COLO829 (cell line): ENCODE results near the gene DNAJB5.

ENCODE experiments used
- DNase-seq: peaks from one replicate; pipeline ENCODE4 v3.0.0; 2012; ENCODE audit warnings: low spot score

DNAJB5 gene

GRCh38 chr9:34984049-34984448, 5.5 kb upstream of the DNAJB5 start:
- DNase-seq, result no peak

- DNase-seq, result peak; percentile 45
Measured at GRCh38 chr9:34985311-34985899, 4.1 kb upstream of the DNAJB5 start.

DNA sequence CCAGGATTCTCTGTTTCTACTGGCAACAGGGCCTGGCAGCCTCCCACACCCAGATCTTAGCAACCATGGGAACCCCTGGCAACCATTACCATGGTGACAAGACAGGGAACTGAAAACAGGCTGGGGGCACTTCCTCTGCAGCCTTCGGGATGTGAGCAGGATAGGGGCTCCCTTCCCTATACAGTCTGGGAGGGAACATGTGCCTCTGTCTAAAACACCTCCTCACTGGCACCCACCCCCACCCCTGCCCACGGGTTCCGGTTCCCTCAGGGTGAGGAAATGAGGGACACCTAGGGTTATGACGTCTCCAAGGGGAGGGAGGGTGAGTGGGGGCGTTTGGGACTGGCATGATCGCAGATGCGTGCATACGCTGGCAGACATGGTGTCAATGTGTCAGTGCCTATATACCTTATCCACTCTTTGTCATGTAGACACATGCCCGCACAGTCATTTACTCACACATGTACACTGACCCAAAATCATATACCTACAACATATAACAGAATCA, 3.0 kb upstream of the DNAJB5 start:
- no peak for DNase-seq

- DNase-seq, result no peak
Measured at GRCh38 chr9:34987160-34987901, 2.2 kb upstream of the DNAJB5 start.

- DNase-seq, result no peak
Measured at GRCh38 chr9:34988218-34989002, 1.1 kb upstream of the DNAJB5 start.

DNA sequence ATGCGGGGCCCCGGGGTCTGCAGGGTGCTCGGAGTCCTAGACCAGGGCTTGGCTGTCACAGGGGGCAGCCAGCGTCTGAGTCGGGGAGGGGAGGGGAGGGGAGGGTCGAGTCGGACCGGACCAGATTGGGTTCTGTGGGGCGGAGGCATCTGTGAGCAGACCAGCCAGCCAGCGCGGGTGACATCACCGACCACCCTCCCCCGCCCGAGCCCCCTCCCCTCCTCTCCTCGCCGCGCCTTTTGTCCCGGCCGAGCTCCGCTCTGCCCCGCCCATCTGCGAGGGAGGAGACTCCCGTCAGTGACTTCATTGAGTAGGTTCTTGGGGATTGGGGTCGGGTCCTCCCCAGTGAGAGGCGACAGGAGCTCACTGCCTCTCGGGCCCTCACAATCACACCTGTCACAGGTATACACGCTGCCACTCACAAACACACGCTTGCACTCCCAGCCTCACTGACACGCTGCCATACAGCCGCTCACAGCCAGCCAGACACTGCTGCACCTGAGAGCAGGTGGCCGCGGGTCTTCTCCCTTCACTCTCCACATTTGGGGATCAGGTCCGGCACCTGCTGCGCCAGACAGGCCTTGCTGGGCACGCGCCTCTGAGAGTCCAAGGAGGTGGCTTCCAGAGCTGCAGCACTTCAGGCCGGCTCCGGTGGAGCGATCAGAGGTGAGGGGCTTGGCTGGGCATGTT, 546 bp downstream of the DNAJB5 start:
- DNase-seq, result peak; percentile 48

DNA sequence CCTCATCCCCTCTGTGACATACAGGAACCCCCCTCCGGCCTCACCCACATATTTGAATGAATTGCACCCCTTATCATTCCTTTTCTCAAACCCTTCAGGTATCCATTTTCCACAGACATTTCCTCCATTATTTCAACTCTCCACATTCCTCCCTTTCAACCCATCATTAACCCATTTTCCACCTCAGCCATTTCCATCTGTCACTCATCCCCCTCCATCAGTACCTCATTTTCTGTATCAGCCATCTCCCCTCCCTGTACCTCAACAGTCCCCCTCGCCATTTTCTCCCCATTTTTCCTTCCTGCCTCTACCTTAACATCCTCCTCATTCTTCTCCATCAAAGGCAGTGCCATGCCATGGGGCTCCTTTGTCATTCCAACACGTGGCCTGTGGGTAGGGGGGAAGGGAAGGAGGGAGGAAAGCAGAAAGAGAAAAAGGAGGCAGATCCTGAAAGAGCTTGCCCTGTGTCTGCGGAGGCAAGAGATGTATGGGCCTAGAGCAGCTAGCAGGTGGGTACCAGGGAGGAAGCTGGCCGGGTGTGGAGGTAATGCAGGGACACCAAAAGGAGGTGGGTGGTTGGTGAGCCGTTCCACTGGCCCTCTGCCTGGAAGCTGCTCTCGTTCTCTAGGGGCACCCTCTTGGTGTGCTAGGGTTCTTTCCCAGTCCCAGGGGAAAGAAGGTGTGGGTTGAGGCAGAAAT, 1.5 kb downstream of the DNAJB5 start:
- DNase-seq, result no peak

GRCh38 chr9:34991607-34992375, 2.2 kb downstream of the DNAJB5 start:
- DNase-seq, result no peak

DNA sequence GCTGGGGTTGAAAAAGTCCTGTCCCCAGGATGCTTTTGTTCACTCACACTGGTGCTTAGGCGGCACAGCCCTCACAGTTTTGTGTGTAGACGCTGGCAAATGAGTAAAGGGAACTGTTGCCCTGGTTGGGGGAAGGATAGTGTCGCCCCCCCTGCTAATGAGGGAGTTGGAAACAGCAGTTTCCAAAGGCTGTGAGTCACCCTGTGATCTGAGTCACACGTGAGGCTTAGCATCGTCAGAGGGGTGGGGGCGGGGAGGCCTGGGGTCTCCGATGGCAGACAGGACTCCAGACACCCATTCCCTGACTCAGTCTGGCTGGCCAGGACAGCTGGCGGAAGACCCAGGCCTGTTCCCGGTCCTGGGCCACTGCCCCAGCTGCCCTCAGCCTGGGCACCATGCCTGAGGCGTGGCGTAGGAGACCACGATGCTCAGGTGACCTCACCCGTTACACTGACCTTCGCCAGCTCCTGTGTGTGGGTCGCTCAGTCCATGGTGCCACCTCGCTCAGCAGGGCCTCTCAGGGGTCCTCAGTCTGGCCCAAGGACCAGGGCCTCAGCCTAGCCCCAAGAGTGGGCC, 2.9 kb downstream of the DNAJB5 start:
- DNase-seq, result peak; percentile 77

GRCh38 chr9:34993502-34994259, 4.1 kb downstream of the DNAJB5 start:
- no peak for DNase-seq

GRCh38 chr9:34994260-34994899, 4.8 kb downstream of the DNAJB5 start:
- peak; percentile 91 for DNase-seq

DNA sequence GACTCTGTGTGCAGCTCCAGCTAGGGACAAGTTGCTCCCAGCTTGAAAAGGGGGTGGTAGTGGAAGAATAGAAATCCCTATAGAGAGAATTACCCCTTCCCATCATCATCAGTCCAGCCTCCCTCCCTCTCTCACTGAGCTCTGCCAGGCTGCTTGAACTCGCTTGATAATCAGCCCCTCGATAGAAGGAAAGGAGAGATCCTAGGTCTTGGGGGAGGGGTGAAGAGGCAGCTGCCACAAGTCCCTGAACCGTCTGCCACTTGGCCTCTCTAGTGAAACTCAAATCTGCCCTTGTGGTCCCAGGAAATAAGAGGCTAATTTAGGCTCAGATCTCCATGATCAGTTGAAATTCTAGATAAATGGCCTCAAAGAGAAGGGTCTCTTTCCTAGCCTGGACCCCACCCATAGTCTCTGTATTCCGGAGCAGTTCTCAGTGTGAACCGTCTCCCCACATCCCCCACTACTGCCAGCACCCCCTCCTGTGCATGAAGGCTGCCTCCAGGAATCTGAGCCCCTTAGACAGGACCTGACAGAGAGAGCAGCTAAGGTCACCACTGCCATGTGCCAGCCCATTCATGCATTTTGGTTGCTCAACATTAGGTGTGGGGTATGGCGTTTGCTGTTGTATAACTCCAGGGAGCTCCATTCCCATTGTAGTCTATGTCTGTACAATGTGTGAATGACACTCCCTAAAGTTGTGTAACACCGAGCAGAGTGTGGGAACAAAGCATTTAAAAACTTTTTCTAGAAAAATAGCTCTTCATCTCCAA, 5.5 kb downstream of the DNAJB5 start:
- DNase-seq, result no peak

DNA sequence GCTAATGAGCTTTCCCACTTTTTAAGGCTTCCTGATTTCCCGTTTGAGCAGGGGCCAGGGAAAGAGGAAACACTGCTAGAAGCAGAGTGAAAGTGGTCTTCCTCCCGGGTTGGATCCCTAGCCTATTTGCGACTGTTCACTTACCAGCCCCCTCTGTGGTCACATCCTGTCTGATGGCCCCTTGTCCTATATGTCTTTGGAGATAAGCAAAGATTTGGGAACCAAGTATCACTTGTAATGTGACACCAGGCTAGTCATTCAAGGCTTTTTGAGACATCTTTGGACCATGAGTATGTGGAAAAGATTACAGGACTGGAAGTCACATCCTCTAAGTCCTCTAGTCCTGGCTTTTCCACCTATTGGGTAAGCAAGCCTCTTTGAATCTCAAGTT, 6.1 kb downstream of the DNAJB5 start:
- no peak for DNase-seq

DNA sequence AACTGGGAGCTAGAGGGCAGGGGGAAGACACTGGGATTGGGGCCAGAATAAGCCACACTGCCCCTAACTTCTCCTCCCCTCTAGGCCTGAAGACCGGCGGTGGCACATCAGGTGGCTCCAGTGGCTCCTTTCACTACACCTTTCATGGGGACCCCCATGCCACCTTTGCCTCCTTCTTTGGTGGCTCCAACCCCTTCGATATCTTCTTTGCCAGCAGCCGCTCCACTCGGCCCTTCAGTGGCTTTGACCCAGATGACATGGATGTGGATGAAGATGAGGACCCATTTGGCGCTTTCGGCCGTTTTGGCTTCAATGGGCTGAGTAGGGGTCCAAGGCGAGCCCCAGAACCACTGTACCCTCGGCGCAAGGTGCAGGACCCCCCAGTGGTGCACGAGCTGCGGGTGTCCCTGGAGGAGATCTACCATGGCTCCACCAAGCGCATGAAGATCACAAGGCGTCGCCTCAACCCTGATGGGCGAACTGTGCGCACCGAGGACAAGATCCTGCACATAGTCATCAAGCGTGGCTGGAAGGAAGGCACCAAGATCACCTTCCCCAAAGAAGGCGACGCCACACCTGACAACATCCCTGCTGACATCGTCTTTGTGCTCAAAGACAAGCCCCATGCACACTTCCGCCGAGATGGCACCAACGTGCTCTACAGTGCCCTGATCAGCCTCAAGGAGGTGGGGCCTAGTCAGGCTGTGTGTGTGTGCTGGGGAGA, 6.8 kb downstream of the DNAJB5 start:
- no peak for DNase-seq

GRCh38 chr9:34996905-34997279, 7.3 kb downstream of the DNAJB5 start:
- DNase-seq, result no peak

DNA sequence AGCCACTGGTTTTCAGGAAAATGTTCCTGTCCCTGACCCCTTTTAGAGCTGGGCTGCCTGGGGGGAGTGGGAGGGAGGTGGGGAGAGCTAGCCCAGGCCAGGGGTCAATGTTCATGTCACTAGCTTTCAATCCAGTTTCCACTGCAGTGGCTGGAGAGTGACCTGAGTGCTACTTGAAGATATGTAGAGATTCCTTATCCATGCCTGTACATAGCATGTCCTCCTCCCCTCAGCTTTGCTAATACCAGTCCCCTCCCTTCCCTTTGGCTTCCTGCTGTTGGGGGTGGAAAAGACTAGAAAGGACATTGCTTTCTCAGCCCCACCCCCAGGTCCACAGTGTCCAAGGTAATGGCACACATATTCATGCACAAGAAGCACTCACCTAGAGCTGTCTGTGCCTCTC, 7.8 kb downstream of the DNAJB5 start:
- no peak for DNase-seq

DNA sequence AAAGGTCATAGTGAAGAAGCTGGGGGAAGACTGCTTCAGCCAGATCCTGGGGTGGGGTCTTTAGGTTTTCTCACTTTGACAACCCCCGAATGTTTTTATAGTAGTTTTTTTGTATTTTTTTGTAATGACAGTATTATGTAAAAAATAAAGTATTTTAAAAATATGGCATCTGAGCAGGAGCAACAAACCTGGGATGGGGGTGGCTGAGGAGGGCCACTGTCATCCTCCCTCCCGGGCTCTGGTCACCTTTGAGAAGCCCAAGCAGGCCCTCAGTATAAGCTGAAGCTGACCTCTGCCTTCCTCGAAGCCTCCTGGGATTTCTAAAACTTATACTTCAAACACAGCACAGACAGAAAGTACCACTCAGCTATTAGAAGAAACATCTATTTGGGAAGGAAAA, 8.7 kb downstream of the DNAJB5 start:
- no peak for DNase-seq

- DNase-seq, result no peak
Measured at GRCh38 chr9:34999576-34999975, 10.0 kb downstream of the DNAJB5 start.
